NCI-H2171 (cell line): ENCODE data around the gene EHF.

Experiments used
- DNase-seq: peaks from one replicate; lab custom pipeline; 2025; lab: John Stamatoyannopoulos, UW

The EHF gene

GRCh38 chr11:34625576-34625975 lies 4.7 kb downstream of the EHF start:
- DNase-seq = no peak

- no peak for DNase-seq
These were observed 5.5 kb downstream of the EHF start for GRCh38 chr11:34626393-34626792.

GRCh38 chr11:34627197-34627596 lies 6.3 kb downstream of the EHF start:
- no peak for DNase-seq

GRCh38 chr11:34629711-34630110 lies 8.8 kb downstream of the EHF start:
- DNase-seq = no peak

- no peak for DNase-seq
These were observed 9.7 kb downstream of the EHF start for GRCh38 chr11:34630544-34630943.

GRCh38 chr11:34631297-34631696 lies 10.4 kb downstream of the EHF start:
- DNase-seq = no peak

- no peak for DNase-seq
These were observed 10.8 kb downstream of the EHF start for GRCh38 chr11:34631737-34632104.

GRCh38 chr11:34632105-34632791 lies 11.4 kb downstream of the EHF start:
- DNase-seq = no peak

- no peak for DNase-seq
These were observed 12.7 kb downstream of the EHF start for GRCh38 chr11:34633640-34633989.

GRCh38 chr11:34633990-34634693 lies 13.2 kb downstream of the EHF start:
- DNase-seq = no peak

GRCh38 chr11:34634694-34635062 lies 13.8 kb downstream of the EHF start:
- no peak for DNase-seq

- no peak for DNase-seq
These were observed 15.2 kb downstream of the EHF start for GRCh38 chr11:34636127-34636526.

GRCh38 chr11:34637303-34637702 lies 16.4 kb downstream of the EHF start:
- DNase-seq = no peak

- no peak for DNase-seq
These were observed 18.0 kb downstream of the EHF start for GRCh38 chr11:34638897-34639296.

- DNase-seq = no peak
These were observed 18.7 kb downstream of the EHF start for GRCh38 chr11:34639545-34639944.

- DNase-seq = no peak
These were observed 19.4 kb downstream of the EHF start for GRCh38 chr11:34640050-34640923.

- no peak for DNase-seq
These were observed 20.0 kb downstream of the EHF start for GRCh38 chr11:34640924-34641275.

- no peak for DNase-seq
These were observed 20.6 kb downstream of the EHF start for GRCh38 chr11:34641456-34641855.

GRCh38 chr11:34642001-34642554 lies 21.2 kb downstream of the EHF start:
- no peak for DNase-seq

GRCh38 chr11:34642873-34643272 lies 22.0 kb downstream of the EHF start:
- no peak for DNase-seq

- DNase-seq = no peak
These were observed 22.4 kb downstream of the EHF start for GRCh38 chr11:34643311-34643710.

GRCh38 chr11:34643846-34644245 lies 23.0 kb downstream of the EHF start:
- no peak for DNase-seq
